ENCODE results near the gene TMEM135.
"Not testable (repeated sequence)": the region's sequence is repeated elsewhere in the genome, so short reads cannot be mapped to it uniquely, and the experiment has no call there.

The TMEM135 gene

GRCh38 chr11:87037450-87038234 is at the start of gene TMEM135:
Gene TMEM135, plus strand, starts transcription at chr11:87037934. Its CDS starts 112 bp downstream, at chr11:87038046.
- peak; percentile 96 for DNase-seq

DNA sequence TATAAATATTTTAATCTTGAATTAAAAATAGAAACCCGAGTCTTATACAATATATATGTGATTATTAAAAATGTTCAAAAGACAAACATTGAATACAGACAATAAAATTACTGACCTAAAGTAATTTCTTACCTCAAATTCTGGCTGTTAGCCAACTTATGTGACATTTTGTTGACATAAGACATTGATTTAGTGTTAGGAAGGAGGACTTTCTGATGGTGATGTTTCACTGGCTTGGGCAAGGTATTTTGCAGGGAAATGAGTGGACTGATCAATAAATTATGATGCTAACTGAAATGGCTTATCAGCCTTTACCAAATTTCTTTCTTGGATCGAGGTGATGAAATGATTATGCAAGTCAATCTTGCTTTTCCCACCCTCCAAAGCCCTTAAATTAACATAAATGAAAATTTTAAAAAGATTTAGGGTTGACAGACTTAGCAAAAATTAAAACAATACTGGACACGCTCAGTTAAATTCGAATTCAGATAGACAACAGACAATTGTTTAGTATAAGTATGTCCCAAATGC is 49.3 kb upstream of the TMEM135 start:
- no peak for DNase-seq

GRCh38 chr11:86990031-86990430 is 47.7 kb upstream of the TMEM135 start:
- no peak for DNase-seq

DNA sequence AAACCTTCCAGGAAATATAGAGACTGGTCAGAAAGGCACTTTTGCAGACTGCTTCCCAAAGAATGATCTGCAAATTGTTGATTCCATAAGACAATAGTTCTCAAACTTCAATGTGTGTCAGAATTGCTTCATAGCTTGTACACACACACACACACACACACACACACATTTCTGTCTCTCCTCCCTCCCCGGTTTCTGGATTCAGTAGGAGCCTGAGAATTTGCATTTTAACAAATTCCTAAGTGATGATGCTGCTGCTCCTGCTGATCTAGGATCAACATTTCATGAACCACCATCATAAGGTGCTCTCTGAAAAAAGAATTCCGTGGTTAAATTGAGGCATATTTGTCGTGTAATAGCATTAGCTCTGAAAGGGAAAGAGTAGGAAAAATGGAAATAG is 47.2 kb upstream of the TMEM135 start:
- DNase-seq = no peak

DNA sequence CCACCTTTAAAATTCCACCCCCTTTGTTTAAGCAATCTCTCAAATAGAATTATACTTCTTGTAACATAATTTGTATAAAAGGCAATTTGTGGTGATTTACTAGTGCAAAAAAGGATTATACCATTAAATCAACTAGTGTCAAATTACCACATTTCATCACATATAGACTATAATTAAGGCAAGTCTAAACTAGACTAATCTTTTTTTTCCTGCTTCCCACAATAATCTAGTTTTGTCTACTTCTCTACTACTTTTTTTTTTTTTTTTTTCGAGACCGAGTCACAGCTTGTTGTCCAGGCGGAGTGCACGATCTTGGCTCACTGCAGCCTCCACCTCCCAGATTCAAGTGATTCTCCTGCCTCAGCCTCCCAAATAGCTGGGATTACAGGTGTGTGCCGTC is 46.4 kb upstream of the TMEM135 start:
- DNase-seq = no peak

DNA sequence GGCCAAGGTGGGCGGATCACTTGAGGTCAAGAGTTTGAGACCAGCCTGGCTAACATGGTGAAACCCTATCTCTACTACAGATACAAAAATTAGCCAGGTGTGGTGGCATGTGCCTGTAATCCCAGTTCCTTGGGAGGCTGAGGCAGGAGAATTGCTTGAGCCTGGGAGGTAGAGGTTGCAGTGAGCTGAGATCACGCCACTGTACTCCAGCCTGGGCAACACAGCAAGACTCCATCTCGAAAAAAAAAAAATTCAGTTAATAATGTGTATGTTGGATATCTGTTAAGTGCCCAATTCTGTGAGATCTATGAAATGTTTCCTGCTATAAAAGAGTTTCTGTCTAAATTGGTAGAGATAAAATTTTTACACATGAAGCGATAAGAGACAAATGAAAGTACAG is 45.4 kb upstream of the TMEM135 start:
- DNase-seq = not testable (repeated sequence)

- no peak for DNase-seq
Observed at GRCh38 chr11:86993031-86993430, 44.7 kb upstream of the TMEM135 start.

GRCh38 chr11:86996953-86997570 is 40.7 kb upstream of the TMEM135 start:
- DNase-seq = no peak

GRCh38 chr11:86999388-86999787 is 38.3 kb upstream of the TMEM135 start:
- DNase-seq = no peak

DNA sequence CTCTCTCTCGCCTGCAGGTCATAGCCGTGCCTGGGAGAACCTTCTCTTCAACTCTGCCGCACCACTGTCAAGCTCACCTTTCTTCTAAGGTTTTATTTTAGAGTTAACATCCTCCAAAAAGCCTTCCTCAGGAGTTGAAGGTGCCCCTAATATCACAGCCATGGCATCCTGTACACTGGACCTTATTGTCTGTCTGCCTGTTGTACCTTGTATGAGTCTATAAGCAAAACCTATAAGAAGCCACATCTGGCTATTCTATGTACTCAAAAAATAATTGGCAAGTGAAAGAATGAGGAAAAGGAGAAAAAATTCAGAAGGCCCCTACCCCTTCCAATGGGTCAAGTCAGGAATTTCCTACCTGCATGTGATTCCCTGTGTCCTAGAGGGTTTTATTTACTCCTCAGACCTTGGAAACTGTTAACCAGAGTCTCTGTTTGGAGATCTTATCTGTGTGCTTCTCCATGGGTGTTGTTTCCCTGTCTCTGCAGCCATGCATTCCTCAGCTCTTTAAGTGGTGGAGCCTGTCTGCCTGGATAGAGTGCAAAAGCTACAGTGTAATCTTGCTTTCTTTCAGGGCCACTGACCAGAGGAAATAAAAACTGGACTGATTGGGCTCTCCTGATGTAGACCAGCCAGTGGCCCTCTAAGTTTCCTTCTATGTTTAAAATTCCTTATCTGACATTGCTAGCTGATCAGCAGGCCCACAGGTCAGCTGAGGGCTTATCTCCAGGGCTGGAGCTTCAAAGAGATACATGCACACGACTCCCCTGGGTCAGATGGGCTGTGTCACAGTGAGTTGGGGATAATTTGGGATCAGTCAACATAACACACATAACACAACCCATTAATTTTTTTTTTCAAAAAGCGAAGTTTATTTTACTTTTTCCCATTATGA is 37.6 kb upstream of the TMEM135 start:
- no peak for DNase-seq

GRCh38 chr11:87002918-87003317 is 34.8 kb upstream of the TMEM135 start:
- no peak for DNase-seq

GRCh38 chr11:87004281-87004680 is 33.5 kb upstream of the TMEM135 start:
- DNase-seq = not testable (repeated sequence)

DNA sequence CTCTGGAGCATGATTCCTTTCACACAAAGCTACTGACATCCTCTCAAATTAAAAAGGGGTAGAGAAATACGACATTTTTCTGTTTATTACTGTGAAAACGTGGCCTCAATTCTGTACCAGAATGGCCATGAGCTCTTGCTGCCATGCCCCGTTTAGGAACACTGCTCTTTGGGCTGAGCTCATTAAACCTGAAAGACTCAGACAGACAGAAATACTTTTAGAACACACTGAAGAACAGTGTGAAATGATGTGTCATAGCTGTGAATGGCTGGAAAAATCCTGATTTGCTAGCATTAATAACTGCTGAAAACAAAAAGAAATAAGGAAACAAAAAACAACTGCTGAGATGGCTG is 32.2 kb upstream of the TMEM135 start:
- DNase-seq = no peak

DNA sequence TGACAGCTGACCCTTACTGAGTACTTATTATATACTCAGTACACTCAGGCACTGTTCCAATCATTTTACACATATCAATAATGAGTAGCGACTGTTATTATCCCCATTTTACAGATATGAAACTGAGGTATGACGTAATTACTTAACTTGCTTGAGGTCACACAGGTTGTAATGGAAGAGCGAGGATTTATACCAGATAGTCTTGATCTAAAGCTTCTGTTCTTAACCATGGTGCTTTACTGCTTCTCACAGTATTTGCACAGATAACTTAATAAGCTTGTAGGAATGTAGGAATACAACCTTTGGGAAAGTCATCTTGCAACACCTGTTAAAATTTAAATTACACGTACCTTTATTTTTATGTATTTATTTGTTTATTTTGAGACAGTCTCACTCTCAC is 31.7 kb upstream of the TMEM135 start:
- DNase-seq = no peak

DNA sequence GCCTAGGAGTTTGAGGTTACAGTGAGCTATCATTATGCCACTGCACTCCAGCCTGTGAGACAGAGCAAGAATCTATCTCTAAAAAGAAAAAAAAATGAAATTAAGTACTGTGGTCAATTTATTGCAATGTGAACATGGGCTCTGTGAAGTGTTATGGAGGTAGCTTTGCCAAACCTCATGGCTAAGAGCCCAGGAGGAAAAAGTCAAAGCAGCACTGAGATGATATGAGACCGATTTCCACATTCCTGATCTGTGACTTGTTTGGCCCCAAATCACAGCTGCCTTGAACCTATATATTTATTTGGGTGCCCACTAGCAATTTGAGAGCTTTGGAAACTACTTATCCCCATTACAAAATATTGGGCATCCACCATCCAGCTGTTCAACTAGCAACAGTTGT is 29.8 kb upstream of the TMEM135 start:
- DNase-seq = no peak

GRCh38 chr11:87012089-87012488 is 25.6 kb upstream of the TMEM135 start:
- no peak for DNase-seq

- no peak for DNase-seq
Observed at GRCh38 chr11:87012673-87013072, 25.1 kb upstream of the TMEM135 start.

DNA sequence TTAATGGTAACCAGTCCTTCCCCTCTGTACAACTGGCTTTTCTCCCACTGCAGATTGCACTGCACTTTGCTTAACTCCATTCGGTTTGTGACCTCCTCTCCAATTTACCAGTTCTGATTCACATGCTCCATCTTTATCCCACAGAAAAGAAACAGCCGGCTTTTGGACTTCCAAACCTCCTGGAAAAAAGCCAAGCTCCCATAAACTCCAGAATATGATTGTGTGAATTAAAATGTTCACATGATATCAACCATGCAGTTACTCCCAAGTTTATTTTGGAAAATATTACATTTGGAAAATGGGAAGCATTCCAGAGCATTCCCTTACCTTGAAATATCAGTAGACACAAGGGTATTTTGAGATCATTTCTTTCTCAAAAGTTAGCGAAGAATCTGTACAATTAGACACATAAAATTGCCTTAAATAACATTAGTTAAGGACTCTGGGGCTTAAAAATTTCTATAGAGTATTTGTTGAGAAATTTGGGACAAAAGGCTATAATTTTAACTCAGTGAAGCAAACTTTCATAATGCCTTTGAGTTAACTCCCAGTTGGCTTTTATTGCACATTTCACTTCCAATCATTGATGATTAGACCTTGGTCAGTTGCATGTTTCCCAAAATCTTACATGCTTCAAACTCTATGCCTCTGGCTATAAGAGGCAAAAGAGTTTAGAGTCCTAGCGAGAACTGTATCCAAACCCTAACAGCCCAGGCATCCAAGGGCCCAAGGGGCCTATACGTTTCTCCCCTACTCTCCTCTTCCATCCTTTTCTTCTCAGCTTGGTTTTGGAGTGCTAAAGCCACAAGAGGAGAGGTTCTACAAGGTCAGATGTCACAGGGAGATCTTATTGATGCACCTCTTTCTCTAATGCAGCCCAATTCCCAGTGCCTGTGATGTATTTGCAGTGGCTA is 23.6 kb upstream of the TMEM135 start:
- no peak for DNase-seq

DNA sequence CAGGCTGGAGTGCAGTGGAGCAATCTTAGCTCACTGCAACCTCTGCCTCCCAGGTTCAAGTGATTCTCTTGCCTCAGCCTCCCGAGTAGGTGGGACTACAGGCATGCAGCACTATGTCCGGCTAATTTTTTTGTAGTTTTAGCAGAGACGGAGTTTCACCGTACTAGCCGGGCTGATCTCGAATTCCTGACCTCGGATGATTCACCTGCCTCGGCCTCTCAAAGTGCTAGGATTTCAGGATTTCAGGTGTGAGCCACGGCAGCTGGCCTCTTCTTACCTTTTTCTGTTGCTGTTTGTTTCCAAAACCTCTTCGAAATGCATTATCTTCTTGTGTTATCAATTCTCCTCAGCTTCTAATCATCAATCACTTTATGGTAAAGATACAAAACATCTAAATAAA is 22.1 kb upstream of the TMEM135 start:
- no peak for DNase-seq

DNA sequence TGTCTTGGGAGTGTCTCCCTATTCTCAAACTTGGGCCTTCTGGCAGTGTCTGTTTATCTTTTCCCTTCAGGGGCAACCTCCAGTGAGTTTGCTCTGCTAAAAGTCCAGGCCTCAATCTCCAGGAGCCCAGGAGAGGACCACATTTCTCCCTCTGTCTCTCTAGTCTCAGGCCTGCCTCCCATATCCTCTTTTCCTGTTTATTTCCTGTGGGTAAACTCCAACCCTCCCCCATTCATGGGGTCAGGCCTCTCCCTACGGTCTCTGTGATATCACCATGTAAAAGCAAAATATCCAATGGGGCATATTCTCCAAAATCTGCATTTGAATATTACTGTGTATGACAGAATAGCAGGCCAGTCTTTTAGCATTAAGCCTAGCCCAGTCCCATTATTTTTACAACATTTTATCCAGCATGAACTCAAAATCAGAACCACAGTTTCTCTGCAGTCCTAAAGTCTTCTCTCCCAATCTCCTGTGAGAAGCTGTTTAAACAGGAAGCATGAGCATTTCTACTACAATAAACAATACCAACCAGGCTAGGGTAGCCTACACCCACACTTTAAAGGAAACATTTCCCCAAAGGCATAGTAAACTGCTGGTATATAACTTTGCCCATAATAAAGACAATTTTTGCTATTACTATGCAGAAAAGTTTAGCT is 18.0 kb upstream of the TMEM135 start:
- no peak for DNase-seq

GRCh38 chr11:87020336-87020735 is 17.4 kb upstream of the TMEM135 start:
- DNase-seq = no peak

Measured in stimulated activated CD4-positive, alpha-beta T cell treated with anti-CD3 and anti-CD28 coated beads, Interleukin-15, amount 100 ng/mL, for 24 hours (primary cell).